Loucy (cell line): ENCODE data around the gene BBIP1.

Experiments used
- H2AFZ ChIP-seq: fragments of 200-600 bp; sonication (generic); 2 replicates; pipeline ENCODE4 v1.6.0; 2016; ENCODE audit warnings: antibody characterized with exemption, mild to moderate bottlenecking, low read length, moderate library complexity
- H3F3A ChIP-seq: fragments of 200-600 bp; 2 replicates; pipeline ENCODE4 v1.6.0; 2016; ENCODE audit warnings: antibody characterized with exemption, low read depth, mild to moderate bottlenecking
- H3K27me3 ChIP-seq: fragments of 200-600 bp; sonication (generic); 2 replicates; pipeline ENCODE4 v1.6.1; 2014; ENCODE audit warnings: low read length, mild to moderate bottlenecking; ENCODE audit not compliant: insufficient read depth, poor library complexity, severe bottlenecking
- H3K36me3 ChIP-seq: fragments of 200-600 bp; sonication (generic); 2 replicates; pipeline ENCODE4 v1.6.1; 2016; ENCODE audit warnings: low read length; ENCODE audit not compliant: insufficient read depth
- H3K4me1 ChIP-seq: fragments of 200-600 bp; sonication (generic); 2 replicates; pipeline ENCODE4 v1.5.1; 2014; ENCODE audit warnings: low read length, mild to moderate bottlenecking; ENCODE audit not compliant: insufficient read depth, poor library complexity, severe bottlenecking
- H3K4me2 ChIP-seq: fragments of 200-600 bp; sonication (generic); 2 replicates; pipeline ENCODE4 v1.6.0; 2014; ENCODE audit warnings: antibody characterized with exemption, low read length, low read depth, mild to moderate bottlenecking; ENCODE audit not compliant: poor library complexity, severe bottlenecking
- H3K4me3 ChIP-seq: fragments of 200-600 bp; sonication (generic); 2 replicates; pipeline ENCODE4 v1.5.1; 2014; ENCODE audit warnings: low read length, mild to moderate bottlenecking, mixed read lengths; ENCODE audit not compliant: poor library complexity, severe bottlenecking
- H3K79me2 ChIP-seq: fragments of 200-600 bp; sonication (generic); 2 replicates; pipeline ENCODE4 v1.6.1; 2014; ENCODE audit warnings: low read length; ENCODE audit not compliant: insufficient read depth
- H3K9ac ChIP-seq: fragments of 200-600 bp; sonication (generic); 2 replicates; pipeline ENCODE4 v1.6.0; 2014; ENCODE audit warnings: mild to moderate bottlenecking, low read depth, low read length, moderate library complexity; ENCODE audit not compliant: poor library complexity, severe bottlenecking
- H3K9me2 ChIP-seq: fragments of 200-600 bp; sonication (generic); replicated peaks from 2 replicates; pipeline ENCODE4 v1.6.1; 2016; ENCODE audit warnings: low read depth, low read length, mixed read lengths
- H3K9me3 ChIP-seq: fragments of 200-600 bp; sonication (generic); 2 replicates; pipeline ENCODE4 v1.6.1; 2014; ENCODE audit warnings: mild to moderate bottlenecking, antibody characterized with exemption, low read length, low read depth; ENCODE audit not compliant: insufficient read depth
- H4K20me1 ChIP-seq: fragments of 200-600 bp; sonication (generic); 2 replicates; pipeline ENCODE4 v1.6.0; 2014; ENCODE audit warnings: antibody characterized with exemption, low read length, mild to moderate bottlenecking; ENCODE audit not compliant: insufficient read depth, poor library complexity, severe bottlenecking
- EZH2phosphoT487 ChIP-seq: fragments of 200-600 bp; IDR thresholded peaks from 2 replicates; pipeline ENCODE4 v1.6.1; 2018; ENCODE audit warnings: antibody characterized with exemption, mild to moderate bottlenecking, moderate library complexity, borderline replicate concordance
- TF ChIP-seq, protein P1 (sequence below): fragments of 200-600 bp; sonication (generic); conservative IDR thresholded peaks from 2 replicates; pipeline ENCODE4 v1.5.1; 2014; ENCODE audit warnings: mild to moderate bottlenecking, antibody characterized with exemption, low read length

BBIP1 gene

DNA sequence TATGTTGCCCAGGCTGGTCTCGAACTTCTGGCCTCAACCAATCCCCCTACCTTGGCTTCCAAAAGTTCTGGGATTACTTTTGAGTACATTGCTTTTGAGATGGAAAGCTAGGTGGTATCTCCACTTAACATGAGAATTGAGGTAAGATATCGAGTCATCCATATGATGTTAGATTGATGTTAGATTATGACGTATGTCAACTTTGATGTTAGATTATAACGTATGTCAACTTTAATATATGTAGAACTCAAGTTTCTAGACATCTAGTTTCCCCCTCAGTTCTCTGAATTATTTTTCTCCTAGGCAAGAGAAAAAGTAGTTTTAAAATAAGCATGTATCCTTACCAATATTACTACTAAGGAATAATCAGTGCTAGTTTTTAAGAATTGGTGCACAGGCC is 20.4 kb upstream of the BBIP1 start:
- Histone ChIP-seq H4K20me1 (peaks cover 29% of the 10 kb centered on the region), H3F3A (no peaks in the 10 kb centered on the region), H3K27me3 (no peaks in the 10 kb centered on the region), H3K9me3 (no peaks in the 10 kb centered on the region), H3K9me2 (no peaks in the 10 kb centered on the region), H3K79me2 (peaks cover 99% of the 10 kb centered on the region), H3K9ac (no peak overlapping the region), H3K4me3 (no peak overlapping the region), H3K4me2 (no peak overlapping the region), H2AFZ (no peak overlapping the region), H3K4me1 (peaks cover 1% of the 10 kb centered on the region), H3K36me3 (peaks cover 31% of the 10 kb centered on the region; the same call in 1 of the 2 replicates)
- TF ChIP-seq, protein P1, sequence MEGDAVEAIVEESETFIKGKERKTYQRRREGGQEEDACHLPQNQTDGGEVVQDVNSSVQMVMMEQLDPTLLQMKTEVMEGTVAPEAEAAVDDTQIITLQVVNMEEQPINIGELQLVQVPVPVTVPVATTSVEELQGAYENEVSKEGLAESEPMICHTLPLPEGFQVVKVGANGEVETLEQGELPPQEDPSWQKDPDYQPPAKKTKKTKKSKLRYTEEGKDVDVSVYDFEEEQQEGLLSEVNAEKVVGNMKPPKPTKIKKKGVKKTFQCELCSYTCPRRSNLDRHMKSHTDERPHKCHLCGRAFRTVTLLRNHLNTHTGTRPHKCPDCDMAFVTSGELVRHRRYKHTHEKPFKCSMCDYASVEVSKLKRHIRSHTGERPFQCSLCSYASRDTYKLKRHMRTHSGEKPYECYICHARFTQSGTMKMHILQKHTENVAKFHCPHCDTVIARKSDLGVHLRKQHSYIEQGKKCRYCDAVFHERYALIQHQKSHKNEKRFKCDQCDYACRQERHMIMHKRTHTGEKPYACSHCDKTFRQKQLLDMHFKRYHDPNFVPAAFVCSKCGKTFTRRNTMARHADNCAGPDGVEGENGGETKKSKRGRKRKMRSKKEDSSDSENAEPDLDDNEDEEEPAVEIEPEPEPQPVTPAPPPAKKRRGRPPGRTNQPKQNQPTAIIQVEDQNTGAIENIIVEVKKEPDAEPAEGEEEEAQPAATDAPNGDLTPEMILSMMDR: no peak
- TF ChIP-seq EZH2phosphoT487: no peak

DNA sequence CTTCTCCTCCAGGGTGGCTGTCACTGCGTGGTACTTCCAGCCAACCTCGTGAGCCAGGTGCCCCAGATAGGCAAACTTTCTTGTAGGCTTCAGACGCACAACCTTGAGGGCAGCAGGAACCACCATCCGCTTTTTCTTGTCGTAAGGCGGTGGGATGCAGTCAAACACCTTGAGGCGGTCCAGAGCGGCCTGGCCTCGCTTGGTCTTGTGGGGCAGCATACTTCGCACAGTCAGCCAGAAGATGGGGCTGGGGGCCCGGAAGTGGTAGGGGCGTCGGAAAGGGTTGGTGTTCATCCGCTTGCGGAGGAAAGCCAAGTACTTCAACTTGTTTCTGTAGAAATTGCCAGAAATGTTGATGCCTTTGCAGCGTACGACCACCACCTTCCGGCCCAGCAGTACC is 17.8 kb upstream of the BBIP1 start:
- Histone ChIP-seq H3K79me2 (peaks cover 92% of the 10 kb centered on the region), H2AFZ (no peak overlapping the region), H3K4me3 (no peak overlapping the region), H3K4me2 (no peak overlapping the region), H3K9ac (no peak overlapping the region), H4K20me1 (peaks cover 36% of the 10 kb centered on the region), H3K36me3 (peaks cover 12% of the 10 kb centered on the region; the same call in 1 of the 2 replicates), H3K4me1 (no peaks in the 10 kb centered on the region), H3K9me3 (no peaks in the 10 kb centered on the region), H3K9me2 (no peaks in the 10 kb centered on the region), H3F3A (no peaks in the 10 kb centered on the region), H3K27me3 (no peaks in the 10 kb centered on the region)
- TF ChIP-seq EZH2phosphoT487: no peak
- TF ChIP-seq, protein P1: no peak

DNA sequence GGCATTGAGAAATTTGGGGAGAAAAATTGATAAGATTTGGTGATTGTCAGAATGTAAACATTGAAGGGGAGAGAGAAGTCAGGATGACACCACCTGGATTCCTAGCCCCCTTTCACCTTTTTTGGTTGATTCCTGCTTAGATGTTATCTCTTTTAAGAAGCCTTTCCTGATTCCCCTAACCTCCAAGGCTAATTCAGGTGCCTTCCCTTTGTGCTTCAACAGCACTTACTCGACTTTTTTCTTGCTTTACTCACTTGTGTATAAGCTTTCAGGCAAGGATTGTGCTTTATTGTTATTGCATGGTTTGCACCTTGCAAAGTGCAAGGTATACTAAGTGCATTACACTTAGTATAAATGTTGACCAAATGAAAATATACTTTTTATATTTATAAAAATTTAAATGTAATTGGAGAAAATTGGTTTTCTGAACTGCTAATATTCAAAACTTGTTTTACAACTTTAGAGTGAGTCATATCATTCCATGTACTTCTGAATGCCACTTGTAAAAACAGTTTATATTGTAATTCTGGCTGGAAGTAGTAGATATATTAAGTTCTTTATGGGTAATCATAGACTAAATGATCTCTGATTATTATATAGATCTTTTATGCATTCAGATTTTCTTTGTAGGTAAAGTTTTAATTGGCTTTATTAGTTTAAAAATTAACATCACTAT is 13.7 kb upstream of the BBIP1 start:
- Histone ChIP-seq H3K4me2 (no peak overlapping the region), H3K4me1 (peaks cover under 1% of the 10 kb centered on the region), H3K79me2 (peaks cover 92% of the 10 kb centered on the region), H3F3A (no peaks in the 10 kb centered on the region), H2AFZ (no peak overlapping the region), H3K9me3 (no peaks in the 10 kb centered on the region), H3K9me2 (no peaks in the 10 kb centered on the region), H3K27me3 (no peaks in the 10 kb centered on the region), H3K9ac (no peak overlapping the region), H3K36me3 (peaks cover 3% of the 10 kb centered on the region; the same call in 1 of the 2 replicates), H4K20me1 (peaks cover 61% of the 10 kb centered on the region), H3K4me3 (no peak overlapping the region)
- TF ChIP-seq, protein P1: no peak
- no peak for TF ChIP-seq EZH2phosphoT487
